MM.1S (cell line): Measurements from ENCODE around the gene TFEC.
"Not testable (repeated sequence)": the region's sequence is repeated elsewhere in the genome, so short reads cannot be mapped to it uniquely, and the experiment has no call there.

Experiments
- EZH2 ChIP-seq: fragments of 300-600 bp; sonication (generic); optimal IDR thresholded peaks from 2 replicates; pipeline ENCODE3; 2017; ENCODE audit warnings: low read depth, mild to moderate bottlenecking, antibody characterized with exemption, low read length, mixed read lengths
- TF ChIP-seq, protein P1 (sequence below): fragments of 300-600 bp; sonication (generic); IDR thresholded peaks from 2 replicates; pipeline ENCODE4 v1.5.1; 2016; ENCODE audit warnings: antibody characterized with exemption, low read length, mixed read lengths

DNA sequence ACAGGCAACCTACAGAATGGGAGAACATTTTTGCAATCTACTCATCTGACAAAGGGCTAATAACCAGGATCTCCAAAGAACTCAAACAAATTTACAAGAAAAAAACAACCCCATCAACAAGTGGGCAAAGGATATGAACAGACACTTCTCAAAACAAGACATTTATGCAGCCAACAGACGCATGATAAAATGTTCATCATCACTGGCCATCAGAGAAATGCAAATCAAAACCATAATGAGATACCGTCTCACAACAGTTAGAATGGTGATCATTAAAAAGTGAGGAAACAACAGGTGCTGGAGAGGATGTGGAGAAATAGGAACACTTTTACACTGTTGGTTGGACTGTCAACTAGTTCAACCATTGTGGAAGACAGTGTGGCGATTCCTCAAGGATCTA is 100.8 kb downstream of the TFEC start:
- TF ChIP-seq, protein P1, sequence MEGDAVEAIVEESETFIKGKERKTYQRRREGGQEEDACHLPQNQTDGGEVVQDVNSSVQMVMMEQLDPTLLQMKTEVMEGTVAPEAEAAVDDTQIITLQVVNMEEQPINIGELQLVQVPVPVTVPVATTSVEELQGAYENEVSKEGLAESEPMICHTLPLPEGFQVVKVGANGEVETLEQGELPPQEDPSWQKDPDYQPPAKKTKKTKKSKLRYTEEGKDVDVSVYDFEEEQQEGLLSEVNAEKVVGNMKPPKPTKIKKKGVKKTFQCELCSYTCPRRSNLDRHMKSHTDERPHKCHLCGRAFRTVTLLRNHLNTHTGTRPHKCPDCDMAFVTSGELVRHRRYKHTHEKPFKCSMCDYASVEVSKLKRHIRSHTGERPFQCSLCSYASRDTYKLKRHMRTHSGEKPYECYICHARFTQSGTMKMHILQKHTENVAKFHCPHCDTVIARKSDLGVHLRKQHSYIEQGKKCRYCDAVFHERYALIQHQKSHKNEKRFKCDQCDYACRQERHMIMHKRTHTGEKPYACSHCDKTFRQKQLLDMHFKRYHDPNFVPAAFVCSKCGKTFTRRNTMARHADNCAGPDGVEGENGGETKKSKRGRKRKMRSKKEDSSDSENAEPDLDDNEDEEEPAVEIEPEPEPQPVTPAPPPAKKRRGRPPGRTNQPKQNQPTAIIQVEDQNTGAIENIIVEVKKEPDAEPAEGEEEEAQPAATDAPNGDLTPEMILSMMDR, result not testable (repeated sequence)
- not testable (repeated sequence) for TF ChIP-seq EZH2
